ENCODE measurements around the gene ZNF546.
A peak's percentile ranks its signal among the peaks of the same experiment; 100 is the strongest.

The ZNF546 gene

GRCh38 chr19:39987167-39987566, 9.7 kb upstream of the ZNF546 start:
- TF ChIP-seq, protein P1, sequence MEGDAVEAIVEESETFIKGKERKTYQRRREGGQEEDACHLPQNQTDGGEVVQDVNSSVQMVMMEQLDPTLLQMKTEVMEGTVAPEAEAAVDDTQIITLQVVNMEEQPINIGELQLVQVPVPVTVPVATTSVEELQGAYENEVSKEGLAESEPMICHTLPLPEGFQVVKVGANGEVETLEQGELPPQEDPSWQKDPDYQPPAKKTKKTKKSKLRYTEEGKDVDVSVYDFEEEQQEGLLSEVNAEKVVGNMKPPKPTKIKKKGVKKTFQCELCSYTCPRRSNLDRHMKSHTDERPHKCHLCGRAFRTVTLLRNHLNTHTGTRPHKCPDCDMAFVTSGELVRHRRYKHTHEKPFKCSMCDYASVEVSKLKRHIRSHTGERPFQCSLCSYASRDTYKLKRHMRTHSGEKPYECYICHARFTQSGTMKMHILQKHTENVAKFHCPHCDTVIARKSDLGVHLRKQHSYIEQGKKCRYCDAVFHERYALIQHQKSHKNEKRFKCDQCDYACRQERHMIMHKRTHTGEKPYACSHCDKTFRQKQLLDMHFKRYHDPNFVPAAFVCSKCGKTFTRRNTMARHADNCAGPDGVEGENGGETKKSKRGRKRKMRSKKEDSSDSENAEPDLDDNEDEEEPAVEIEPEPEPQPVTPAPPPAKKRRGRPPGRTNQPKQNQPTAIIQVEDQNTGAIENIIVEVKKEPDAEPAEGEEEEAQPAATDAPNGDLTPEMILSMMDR (IDR thresholded peaks at IDR 0.05; ENCODE audit: low read depth, low read length), result no peak
- no peak for DNase-seq (ENCODE audit: extremely low read depth, low read depth)

DNA sequence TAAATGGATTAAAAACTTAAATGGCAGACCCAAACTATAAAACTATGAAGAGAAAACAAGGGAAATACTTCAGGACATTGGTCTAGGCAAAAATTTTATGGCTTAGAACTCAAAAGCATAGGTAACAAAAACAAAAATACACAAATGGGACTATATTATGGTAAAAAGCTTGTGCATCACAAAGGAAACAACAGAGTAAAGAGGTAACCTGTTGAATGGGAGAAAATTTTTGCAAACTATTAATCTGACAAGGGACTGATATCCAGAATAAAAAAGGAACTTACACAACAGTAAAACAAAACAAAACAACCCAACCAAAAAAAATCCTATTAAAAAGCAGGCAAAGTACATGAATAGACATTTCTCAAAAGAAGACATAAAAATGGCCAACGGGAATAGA, 9.3 kb upstream of the ZNF546 start:
- TF ChIP-seq, protein P1 (IDR thresholded peaks at IDR 0.05; ENCODE audit: low read depth, low read length), result no peak
- no peak for DNase-seq (ENCODE audit: extremely low read depth, low read depth)

DNA sequence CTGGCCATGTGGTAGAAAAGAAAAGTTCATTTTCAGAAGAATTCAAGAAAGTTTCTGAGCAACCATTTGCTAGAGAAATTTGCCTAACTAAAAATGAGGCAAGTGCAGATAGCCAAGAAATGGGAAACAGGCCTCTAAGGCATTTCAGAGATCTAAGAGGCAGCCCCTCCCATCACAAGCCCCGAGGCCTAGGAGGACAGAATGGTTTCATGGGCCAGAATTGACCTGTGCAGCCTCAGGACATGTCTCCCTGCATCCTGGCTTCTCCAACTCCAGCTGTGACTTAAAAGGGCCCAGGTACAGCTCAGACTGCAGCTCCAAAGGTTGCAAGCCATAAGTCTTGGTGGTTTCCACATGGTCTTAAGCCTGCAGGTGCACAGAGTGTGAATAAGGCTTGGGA, 3.3 kb upstream of the ZNF546 start:
- DNase-seq (ENCODE audit: extremely low read depth, low read depth), result no peak
- TF ChIP-seq, protein P1 (IDR thresholded peaks at IDR 0.05; ENCODE audit: low read depth, low read length), result no peak

DNA sequence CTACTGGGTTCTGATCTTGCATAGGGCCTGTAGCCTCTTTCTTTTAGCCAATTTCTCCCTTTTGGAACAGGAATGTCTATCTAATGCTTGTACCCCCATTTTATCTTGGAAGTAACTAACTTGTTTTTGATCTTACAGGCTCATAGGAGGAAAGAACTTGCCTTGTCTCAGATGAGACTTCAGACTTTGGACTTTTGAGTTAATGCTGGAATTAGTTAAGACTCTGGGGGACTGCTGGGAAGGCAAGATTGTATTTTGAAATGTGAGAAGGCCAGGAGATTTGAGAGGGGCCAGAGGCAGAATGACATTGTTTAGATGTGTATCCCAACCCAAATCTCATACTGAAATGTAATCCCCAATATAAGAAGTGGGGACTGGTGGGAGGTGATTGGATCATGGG, 2.5 kb upstream of the ZNF546 start:
- TF ChIP-seq, protein P1 (IDR thresholded peaks at IDR 0.05; ENCODE audit: low read depth, low read length), result no peak
- DNase-seq (ENCODE audit: extremely low read depth, low read depth), result no peak

GRCh38 chr19:39995794-39996193, 1.1 kb upstream of the ZNF546 start:
- DNase-seq (ENCODE audit: extremely low read depth, low read depth), result no peak
- TF ChIP-seq, protein P1 (IDR thresholded peaks at IDR 0.05; ENCODE audit: low read depth, low read length), result no peak

GRCh38 chr19:39996218-39996810, 546 bp upstream of the ZNF546 start:
- TF ChIP-seq, protein P1 (IDR thresholded peaks at IDR 0.05; ENCODE audit: low read depth, low read length), result no peak
- DNase-seq (ENCODE audit: extremely low read depth, low read depth), result peak; percentile 5

- TF ChIP-seq, protein P1 (IDR thresholded peaks at IDR 0.05; ENCODE audit: low read depth, low read length), result no peak
- DNase-seq (ENCODE audit: extremely low read depth, low read depth), result no peak
Observed at GRCh38 chr19:39997638-39998216, 867 bp downstream of the ZNF546 start.

All from AG09319 (cell line).